MM.1S (cell line): ENCODE measurements around the gene CSRNP3.
A peak's percentile ranks its signal among the peaks of the same experiment; 100 is the strongest.
"Not testable (repeated sequence)": the region's sequence is repeated elsewhere in the genome, so short reads cannot be mapped to it uniquely, and the experiment has no call there.

Experiments used
- DNase-seq: peaks from one replicate; pipeline ENCODE4 v3.0.0-alpha.2; 2015
- H2AFZ ChIP-seq: fragments of 300-600 bp; sonication (generic); 2 replicates; pipeline ENCODE4 v1.6.0; 2016; ENCODE audit warnings: antibody characterized with exemption, low read length
- H3F3A ChIP-seq: fragments of 300-600 bp; sonication (generic); 2 replicates; pipeline ENCODE4 v1.6.1; 2016; ENCODE audit warnings: mild to moderate bottlenecking, antibody characterized with exemption, low read length, moderate library complexity, mixed read lengths; ENCODE audit not compliant: insufficient read depth
- H3K27ac ChIP-seq: fragments of 300-600 bp; sonication (generic); 2 replicates; pipeline ENCODE4 v1.5.1; 2016; ENCODE audit warnings: mild to moderate bottlenecking, low read length
- H3K27me3 ChIP-seq: fragments of 300-600 bp; sonication (generic); replicated peaks from 2 replicates; pipeline ENCODE4 v1.6.0; 2016; ENCODE audit warnings: low read length; ENCODE audit not compliant: insufficient read depth
- H3K36me3 ChIP-seq: fragments of 300-600 bp; sonication (generic); replicated peaks from 2 replicates; pipeline ENCODE4 v1.6.1; 2016; ENCODE audit warnings: mild to moderate bottlenecking, low read length, mixed read lengths; ENCODE audit not compliant: insufficient read depth
- H3K4me1 ChIP-seq: fragments of 300-600 bp; sonication (generic); 2 replicates; pipeline ENCODE4 v1.6.1; 2016; ENCODE audit warnings: low read length, mixed read lengths
- H3K4me2 ChIP-seq: fragments of 300-600 bp; sonication (generic); 2 replicates; pipeline ENCODE4 v1.6.0; 2016; ENCODE audit warnings: low read depth, low read length
- H3K4me3 ChIP-seq: fragments of 300-600 bp; sonication (generic); 2 replicates; pipeline ENCODE4 v1.5.1; 2016; ENCODE audit warnings: low read length, mixed read lengths
- H3K79me2 ChIP-seq: fragments of 300-600 bp; sonication (generic); 2 replicates; pipeline ENCODE4 v1.6.1; 2016; ENCODE audit warnings: mixed run types, low read length, mixed read lengths
- H3K9ac ChIP-seq: fragments of 300-600 bp; sonication (generic); 2 replicates; pipeline ENCODE4 v1.6.1; 2016; ENCODE audit warnings: low read length, mixed read lengths
- H3K9me2 ChIP-seq: fragments of 300-600 bp; sonication (generic); replicated peaks from 2 replicates; pipeline ENCODE4 v1.6.1; 2016; ENCODE audit warnings: mild to moderate bottlenecking, low read length, mixed read lengths; ENCODE audit not compliant: insufficient read depth
- H3K9me3 ChIP-seq: fragments of 300-600 bp; sonication (generic); replicated peaks from 2 replicates; pipeline ENCODE4 v1.6.1; 2016; ENCODE audit warnings: mild to moderate bottlenecking, low read length, mixed read lengths; ENCODE audit not compliant: insufficient read depth
- H4K20me1 ChIP-seq: fragments of 300-600 bp; sonication (generic); 2 replicates; pipeline ENCODE4 v1.6.1; 2016; ENCODE audit warnings: mild to moderate bottlenecking, low read length, moderate library complexity, mixed read lengths; ENCODE audit not compliant: insufficient read depth
- EZH2 ChIP-seq: fragments of 300-600 bp; sonication (generic); optimal IDR thresholded peaks from 2 replicates; pipeline ENCODE3; 2017; ENCODE audit warnings: low read depth, mild to moderate bottlenecking, antibody characterized with exemption, low read length, mixed read lengths
- EZH2phosphoT487 ChIP-seq: fragments of 300-600 bp; sonication (generic); IDR thresholded peaks from 2 replicates; pipeline ENCODE4 v1.6.1; 2018; ENCODE audit warnings: antibody characterized with exemption, low read length
- TF ChIP-seq, protein P1 (sequence below): fragments of 300-600 bp; sonication (generic); IDR thresholded peaks from 2 replicates; pipeline ENCODE4 v1.5.1; 2016; ENCODE audit warnings: antibody characterized with exemption, low read length, mixed read lengths

The CSRNP3 gene

DNA sequence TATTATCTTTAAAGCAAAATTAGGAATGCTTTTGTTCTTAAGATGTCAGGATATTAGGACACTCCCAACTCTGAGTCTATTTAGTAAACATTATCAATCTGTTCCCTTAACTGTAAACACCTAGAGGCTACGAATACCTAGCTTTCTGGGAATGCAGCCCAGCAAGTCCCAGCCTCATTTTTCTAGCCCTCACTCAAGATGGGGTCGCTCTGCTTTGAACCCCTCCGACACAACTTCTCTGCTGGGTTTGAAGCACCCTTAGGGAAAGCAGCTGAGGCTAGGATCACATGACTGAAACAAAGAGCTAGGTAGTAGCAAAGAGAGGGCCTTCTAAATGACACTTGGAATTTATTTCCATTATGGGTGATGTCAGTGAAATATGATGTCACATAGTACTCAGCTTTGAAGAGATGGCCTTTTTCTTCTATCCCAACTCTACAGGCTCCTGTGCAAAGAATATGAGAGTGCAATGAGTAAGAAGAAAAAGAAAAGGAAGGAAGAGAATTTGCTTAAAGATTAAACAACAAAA is 114.7 kb downstream of the CSRNP3 start:
- TF ChIP-seq EZH2phosphoT487 (no peak), EZH2 (no peak)
- TF ChIP-seq, protein P1, sequence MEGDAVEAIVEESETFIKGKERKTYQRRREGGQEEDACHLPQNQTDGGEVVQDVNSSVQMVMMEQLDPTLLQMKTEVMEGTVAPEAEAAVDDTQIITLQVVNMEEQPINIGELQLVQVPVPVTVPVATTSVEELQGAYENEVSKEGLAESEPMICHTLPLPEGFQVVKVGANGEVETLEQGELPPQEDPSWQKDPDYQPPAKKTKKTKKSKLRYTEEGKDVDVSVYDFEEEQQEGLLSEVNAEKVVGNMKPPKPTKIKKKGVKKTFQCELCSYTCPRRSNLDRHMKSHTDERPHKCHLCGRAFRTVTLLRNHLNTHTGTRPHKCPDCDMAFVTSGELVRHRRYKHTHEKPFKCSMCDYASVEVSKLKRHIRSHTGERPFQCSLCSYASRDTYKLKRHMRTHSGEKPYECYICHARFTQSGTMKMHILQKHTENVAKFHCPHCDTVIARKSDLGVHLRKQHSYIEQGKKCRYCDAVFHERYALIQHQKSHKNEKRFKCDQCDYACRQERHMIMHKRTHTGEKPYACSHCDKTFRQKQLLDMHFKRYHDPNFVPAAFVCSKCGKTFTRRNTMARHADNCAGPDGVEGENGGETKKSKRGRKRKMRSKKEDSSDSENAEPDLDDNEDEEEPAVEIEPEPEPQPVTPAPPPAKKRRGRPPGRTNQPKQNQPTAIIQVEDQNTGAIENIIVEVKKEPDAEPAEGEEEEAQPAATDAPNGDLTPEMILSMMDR, result no peak
- H2AFZ ChIP-seq, result no peak overlapping the region
- DNase-seq, result no peak

DNA sequence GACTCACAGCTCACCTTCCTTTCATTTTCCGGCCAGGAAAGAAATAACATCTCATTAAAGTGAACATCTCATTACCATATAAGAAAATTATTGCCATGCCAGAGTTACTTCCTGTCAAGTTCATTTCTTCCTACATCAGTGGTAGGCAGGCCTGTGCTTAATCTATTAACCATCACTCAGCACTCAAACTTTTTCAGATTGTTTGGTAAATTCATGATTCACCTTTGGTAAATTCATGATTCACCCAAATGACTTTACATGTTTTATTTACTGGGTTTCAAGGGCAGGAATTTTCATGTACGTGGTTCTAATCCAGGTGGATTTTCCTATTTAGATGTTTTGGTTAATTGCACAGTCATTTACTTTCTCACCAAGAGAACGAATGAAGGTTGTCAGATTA is 116.5 kb downstream of the CSRNP3 start:
- Histone ChIP-seq H2AFZ (no peak overlapping the region), H3K36me3 (no peaks in the 10 kb centered on the region), H3K4me3 (no peak overlapping the region), H3K9me3 (no peaks in the 10 kb centered on the region), H3K79me2 (no peaks in the 10 kb centered on the region), H3K4me2 (no peak overlapping the region), H3K9me2 (no peaks in the 10 kb centered on the region), H4K20me1 (no peaks in the 10 kb centered on the region), H3K27me3 (no peaks in the 10 kb centered on the region), H3K27ac (no peak overlapping the region), H3K9ac (no peak overlapping the region), H3F3A (peaks cover 5% of the 10 kb centered on the region; the same call in 1 of the 2 replicates), H3K4me1 (peaks cover 6% of the 10 kb centered on the region)
- no peak for TF ChIP-seq EZH2phosphoT487
- TF ChIP-seq, protein P1, result no peak
- no peak for TF ChIP-seq EZH2
- no peak for DNase-seq

More for the DNA sequence above, 114.7 kb downstream of the CSRNP3 start:
- no peak overlapping the region for H3K9ac ChIP-seq
- no peaks in the 10 kb centered on the region for H3K27me3 ChIP-seq
- H3K4me2 ChIP-seq, result no peak overlapping the region
- peaks cover 5% of the 10 kb centered on the region; the same call in 1 of the 2 replicates for H3F3A ChIP-seq
- no peak overlapping the region for H3K27ac ChIP-seq
- no peaks in the 10 kb centered on the region for H3K79me2 ChIP-seq
- peaks cover 6% of the 10 kb centered on the region for H3K4me1 ChIP-seq
- no peak overlapping the region for H3K4me3 ChIP-seq
- H3K9me2 ChIP-seq, result no peaks in the 10 kb centered on the region
- no peaks in the 10 kb centered on the region for H4K20me1 ChIP-seq
- H3K36me3 ChIP-seq, result no peaks in the 10 kb centered on the region
- H3K9me3 ChIP-seq, result no peaks in the 10 kb centered on the region

DNA sequence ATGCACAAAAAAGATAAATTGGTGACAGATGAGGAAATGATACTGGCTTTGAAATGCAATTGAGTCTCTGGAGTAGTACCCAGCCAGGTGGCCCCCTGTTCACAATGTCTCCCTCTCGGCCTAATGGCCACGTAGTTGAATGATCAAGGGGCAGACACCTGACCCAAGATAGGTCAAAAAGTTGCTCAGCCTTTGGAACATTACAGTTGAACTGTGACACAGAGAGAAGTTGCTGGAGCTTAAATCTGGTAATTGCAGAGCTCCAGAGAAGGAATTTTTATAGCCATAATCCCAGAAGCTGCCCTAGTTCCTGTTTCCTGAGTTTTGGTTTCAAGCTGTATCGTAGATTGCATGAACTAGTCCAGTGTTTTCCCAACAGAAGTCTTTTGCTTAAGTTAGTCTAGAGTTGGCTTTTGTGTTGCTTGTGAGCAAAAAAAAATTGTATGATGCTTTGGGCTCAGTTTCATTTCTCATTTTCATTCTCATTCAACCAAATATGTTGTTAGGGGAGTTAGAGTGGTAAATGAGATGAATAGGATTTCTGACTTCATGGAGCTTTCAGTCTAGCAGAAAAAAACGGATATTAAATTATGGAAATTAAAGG is 117.9 kb downstream of the CSRNP3 start:
- H4K20me1 ChIP-seq, result no peaks in the 10 kb centered on the region
- no peaks in the 10 kb centered on the region for H3K9me2 ChIP-seq
- no peak overlapping the region for H3K4me3 ChIP-seq
- no peaks in the 10 kb centered on the region for H3K27me3 ChIP-seq
- H3K79me2 ChIP-seq, result no peaks in the 10 kb centered on the region
- H3K9me3 ChIP-seq, result no peaks in the 10 kb centered on the region
- TF ChIP-seq EZH2phosphoT487 (no peak), EZH2 (no peak)
- TF ChIP-seq, protein P1, result no peak
- H3K27ac ChIP-seq, result peak overlapping the region; percentile 26; the same call in 1 of the 2 replicates
- H3K36me3 ChIP-seq, result no peaks in the 10 kb centered on the region
- H3K9ac ChIP-seq, result no peak overlapping the region
- H2AFZ ChIP-seq, result 0 out of 2 replicates have a peak overlapping the region, but pooled peaks have one; percentile 16
- H3F3A ChIP-seq, result peaks cover 5% of the 10 kb centered on the region; the same call in 1 of the 2 replicates
- peaks cover 6% of the 10 kb centered on the region for H3K4me1 ChIP-seq
- peak; percentile 24 for DNase-seq
- H3K4me2 ChIP-seq, result 0 out of 2 replicates have a peak overlapping the region, but pooled peaks have one; percentile 5

DNA sequence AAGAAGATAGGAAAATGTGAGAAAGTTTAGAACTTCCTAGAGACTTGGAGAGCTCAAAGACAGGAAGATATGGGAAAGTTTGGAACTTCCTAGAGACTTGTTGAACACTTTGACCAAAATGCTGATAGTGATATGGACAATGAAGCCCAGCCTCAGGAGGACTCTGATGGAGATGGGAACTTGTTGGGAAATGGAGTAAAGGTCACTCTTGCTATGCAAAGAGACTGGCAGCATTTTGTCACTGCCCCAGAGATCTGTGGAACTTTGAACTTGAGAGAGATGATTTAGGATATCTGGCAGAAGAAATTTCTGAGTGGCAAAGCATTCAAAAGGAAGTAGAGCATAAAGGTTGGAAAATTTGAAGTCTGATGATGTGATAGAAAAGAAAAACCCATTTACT is 121.5 kb downstream of the CSRNP3 start:
- not testable (repeated sequence) for H3K9ac ChIP-seq, H3K36me3 ChIP-seq, H2AFZ ChIP-seq, H3K79me2 ChIP-seq, DNase-seq, H3K27me3 ChIP-seq, H3K27ac ChIP-seq, H3K4me2 ChIP-seq, H3K4me3 ChIP-seq, H4K20me1 ChIP-seq, H3K4me1 ChIP-seq, H3K9me2 ChIP-seq, H3K9me3 ChIP-seq, H3F3A ChIP-seq
